ENCODE measurements around the gene AKAP8L.

DNA sequence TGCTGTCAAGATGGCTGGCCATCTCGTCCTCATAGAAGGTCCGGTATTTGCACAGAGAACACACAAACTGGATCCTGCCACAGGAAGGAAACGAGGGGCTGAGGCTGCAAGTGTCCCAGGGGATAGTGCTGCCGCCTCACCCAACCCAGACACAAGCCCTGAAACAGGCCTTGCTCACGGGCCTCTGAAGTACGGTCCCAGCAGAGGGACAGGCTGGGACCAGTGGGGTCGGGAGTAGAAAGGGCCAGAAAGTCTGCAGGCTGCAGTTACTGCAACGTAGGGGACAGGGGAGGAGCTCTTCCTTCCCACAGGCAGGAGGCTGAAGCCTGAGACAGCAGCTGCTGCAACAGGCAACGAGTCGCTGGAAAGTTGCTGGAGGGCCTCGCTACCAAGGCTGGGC lies 21.0 kb downstream of the AKAP8L start:
- TF ChIP-seq, protein P1, sequence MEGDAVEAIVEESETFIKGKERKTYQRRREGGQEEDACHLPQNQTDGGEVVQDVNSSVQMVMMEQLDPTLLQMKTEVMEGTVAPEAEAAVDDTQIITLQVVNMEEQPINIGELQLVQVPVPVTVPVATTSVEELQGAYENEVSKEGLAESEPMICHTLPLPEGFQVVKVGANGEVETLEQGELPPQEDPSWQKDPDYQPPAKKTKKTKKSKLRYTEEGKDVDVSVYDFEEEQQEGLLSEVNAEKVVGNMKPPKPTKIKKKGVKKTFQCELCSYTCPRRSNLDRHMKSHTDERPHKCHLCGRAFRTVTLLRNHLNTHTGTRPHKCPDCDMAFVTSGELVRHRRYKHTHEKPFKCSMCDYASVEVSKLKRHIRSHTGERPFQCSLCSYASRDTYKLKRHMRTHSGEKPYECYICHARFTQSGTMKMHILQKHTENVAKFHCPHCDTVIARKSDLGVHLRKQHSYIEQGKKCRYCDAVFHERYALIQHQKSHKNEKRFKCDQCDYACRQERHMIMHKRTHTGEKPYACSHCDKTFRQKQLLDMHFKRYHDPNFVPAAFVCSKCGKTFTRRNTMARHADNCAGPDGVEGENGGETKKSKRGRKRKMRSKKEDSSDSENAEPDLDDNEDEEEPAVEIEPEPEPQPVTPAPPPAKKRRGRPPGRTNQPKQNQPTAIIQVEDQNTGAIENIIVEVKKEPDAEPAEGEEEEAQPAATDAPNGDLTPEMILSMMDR (conservative IDR thresholded peaks at IDR 0.05 in 1 of 2, IDR thresholded peaks at IDR 0.05 in 1 of 2; ENCODE audit: low read depth in 1 of 2, low read length in 2 of 2): no peak
- TF ChIP-seq EZH2 (IDR thresholded peaks at IDR 0.05; ENCODE audit: low read length, missing control alignments): no peak

Data from fibroblast of lung (primary cell).